Colonic mucosa (tissue), 4 donors: ENCODE data around the gene CBX1. TPM values are rescaled to one million over a fixed set of nuclear protein-coding genes. Genes with fewer than 3 reads are reported as not detected.
A peak's percentile ranks its signal among the peaks of the same experiment; 100 is the strongest.

Source experiments
- DNase-seq: peaks from one replicate; pipeline ENCODE4 v3.0.0-alpha.2; 2020
- H3K27ac ChIP-seq: fragments of 200-600 bp; one replicate; pipeline ENCODE4 v1.8.0; 2021
- H3K27me3 ChIP-seq: fragments of 200-600 bp; one replicate; pipeline ENCODE4 v1.8.0; 2021
- H3K36me3 ChIP-seq: fragments of 200-600 bp; one replicate; pipeline ENCODE4 v1.8.0; 2021
- H3K4me1 ChIP-seq: fragments of 200-600 bp; one replicate; pipeline ENCODE4 v1.8.0; 2021; ENCODE audit warnings: mild to moderate bottlenecking
- H3K4me3 ChIP-seq: fragments of 200-600 bp; one replicate; pipeline ENCODE4 v1.8.0; 2021
- H3K9ac ChIP-seq, 2 donors: one replicate each; pipeline ENCODE4 v1.7.0; 2013; ENCODE audit warnings: control low read depth in 2 of 2, low read depth in 2 of 2, low read length in 2 of 2
- H3K9me3 ChIP-seq: fragments of 200-600 bp; one replicate; pipeline ENCODE4 v1.8.0; 2021
- CTCF ChIP-seq: fragments of 200-600 bp; IDR thresholded peaks from one replicate; pipeline ENCODE4 v1.8.0; 2022; ENCODE audit warnings: antibody characterized with exemption, mild to moderate bottlenecking
- intact Hi-C: fragments of 100-400 bp; cut with DNase I; formaldehyde crosslinking; loops from one replicate; pipeline ENCODE4 v1.14.1; 2022
- total RNA-seq, 2 donors: library from RNA; stranded (reverse); fragmentation: NEBNext Ultra II Directional in 1 of 2; extraction: Animal tissue kit (Norgen Biotek cat#: 25700) in 1 of 2; gene quantifications; one replicate each; pipeline ENCODE4 v1.2.1, GENCODE V29; 2021
- donor health status: healthy.
- donor health status: DM: no; HTN: no; CAD: no.
- donor health status: DM: no; HTN: no; CAD: no.

CBX1 gene
- total RNA-seq, 2 donors from 2014 or later, result 32.3 to 53.0 TPM

DNA sequence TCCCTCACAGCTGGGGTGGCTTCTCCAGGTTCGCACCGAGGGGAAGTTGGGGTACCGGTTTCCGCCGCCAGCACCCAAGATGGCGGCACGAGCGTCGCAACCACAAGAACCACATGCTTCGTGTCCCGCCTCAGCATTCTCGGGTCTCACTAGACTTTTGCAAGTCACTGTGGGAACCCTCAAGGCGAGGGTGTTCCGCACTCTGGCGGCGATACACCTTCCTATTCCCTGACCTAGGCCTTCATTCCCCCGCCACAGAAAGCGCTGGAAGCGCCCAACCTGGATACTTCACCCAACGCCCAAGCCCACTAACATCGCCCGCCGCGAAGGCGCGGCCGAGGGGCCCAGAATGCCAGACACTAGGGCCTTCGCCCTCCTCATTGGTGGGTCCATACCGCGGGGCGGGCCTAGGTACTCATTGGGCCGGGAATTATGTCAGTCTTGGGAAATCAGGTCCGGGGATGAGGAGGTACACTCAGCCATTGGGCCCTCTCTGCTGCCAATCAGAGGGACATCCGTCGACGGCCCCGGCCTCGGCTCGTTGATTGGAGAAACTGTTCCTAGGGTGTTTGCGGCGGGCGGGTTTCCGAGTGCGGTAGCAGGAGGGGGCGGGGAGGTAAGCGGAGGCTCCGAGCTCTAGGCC lies 53.4 kb downstream of the CBX1 start, which contains the start of gene NFE2L1:
TSS of gene NFE2L1 (plus strand) at position 619 of the 643 bp plus-strand sequence. CDS start 2,760 bp downstream, outside the sequence.
- Histone ChIP-seq H3K27ac (peak within 1 kb of the TSS; percentile 95), H3K4me1 (peaks cover 37% of the 10 kb centered on the region), H3K9me3 (no peaks in the 10 kb centered on the region), H3K4me3 (peak within 1 kb of the TSS; percentile 65), H3K27me3 (no peaks in the 10 kb centered on the region), H3K36me3 (peaks cover 5% of the 10 kb centered on the region), H3K9ac (peak within 1 kb of the TSS; percentile 81 to 98)
- intact Hi-C loops, result no loop called here
- peak; percentile 99 for DNase-seq
- TF ChIP-seq CTCF, result no peak

DNA sequence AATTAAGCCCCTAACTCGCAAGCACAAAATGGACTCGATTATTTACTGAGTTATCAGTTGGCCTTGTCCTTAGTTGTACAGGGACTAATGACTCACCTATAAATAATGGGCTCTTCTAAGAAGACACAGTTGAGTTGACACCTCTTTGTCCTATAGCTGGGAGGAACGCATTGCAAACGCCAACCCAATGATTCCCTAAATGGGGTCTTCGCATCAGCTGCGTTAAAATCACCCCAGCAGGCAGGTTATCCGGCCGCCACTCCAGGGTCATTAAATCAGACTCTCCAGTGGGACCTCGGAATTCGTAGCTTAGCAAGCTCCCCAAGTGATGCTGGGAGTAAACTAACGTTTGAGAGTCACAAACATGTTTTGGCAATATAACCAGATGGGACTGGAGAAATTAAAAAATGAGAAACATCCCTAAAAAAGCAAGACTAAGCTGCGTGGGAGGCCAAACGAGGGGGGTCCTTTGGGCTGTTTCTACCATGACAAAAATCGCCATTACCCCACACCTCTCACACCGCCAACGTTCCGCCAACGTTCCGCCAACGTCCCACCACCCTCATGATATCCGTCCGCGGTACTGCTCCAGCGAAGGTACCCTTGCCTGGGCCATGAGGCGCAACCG lies 54.1 kb downstream of the CBX1 start:
- H3K4me3 ChIP-seq, result peak overlapping the region; percentile 65
- peak overlapping the region; percentile 95 for H3K27ac ChIP-seq
- H3K36me3 ChIP-seq, result peaks cover 5% of the 10 kb centered on the region
- TF ChIP-seq CTCF, result no peak
- intact Hi-C loops, result no loop called here
- DNase-seq, result no peak
- H3K9ac ChIP-seq, result peak overlapping the region; percentile 81 to 98
- no peaks in the 10 kb centered on the region for H3K9me3 ChIP-seq
- H3K27me3 ChIP-seq, result no peaks in the 10 kb centered on the region
- peaks cover 30% of the 10 kb centered on the region for H3K4me1 ChIP-seq

DNA sequence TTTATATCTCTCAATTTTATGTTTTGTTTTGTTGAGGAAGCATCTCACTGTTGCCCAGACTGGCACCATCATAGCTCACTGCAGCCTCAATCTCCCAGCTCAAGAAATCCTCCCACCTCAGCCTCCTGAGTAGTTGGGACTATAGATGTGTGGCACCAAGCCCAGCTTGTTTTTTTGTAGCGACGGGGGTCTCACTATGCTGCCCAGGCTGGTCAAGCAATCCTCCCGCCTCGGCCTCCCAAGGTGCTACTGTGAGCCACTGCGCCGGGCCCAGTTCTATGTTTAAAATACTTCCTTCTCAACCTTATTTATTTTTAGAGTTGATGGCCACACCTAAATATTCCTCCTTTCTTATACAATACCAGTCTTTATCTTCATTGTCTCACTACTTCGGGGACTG lies 55.0 kb downstream of the CBX1 start:
- Histone ChIP-seq H3K9ac (no peak overlapping the region), H3K27me3 (no peaks in the 10 kb centered on the region), H3K4me1 (peaks cover 21% of the 10 kb centered on the region), H3K9me3 (no peaks in the 10 kb centered on the region), H3K27ac (peak overlapping the region; percentile 48), H3K36me3 (peaks cover 4% of the 10 kb centered on the region), H3K4me3 (no peak overlapping the region)
- TF ChIP-seq CTCF, result no peak
- intact Hi-C loops, result no loop called here
- DNase-seq, result no peak

GRCh38 chr17:48045316-48046001 lies 55.8 kb downstream of the CBX1 start:
- Histone ChIP-seq H3K4me1 (peaks cover 14% of the 10 kb centered on the region), H3K27ac (peak overlapping the region; percentile 48), H3K27me3 (no peaks in the 10 kb centered on the region), H3K4me3 (no peak overlapping the region), H3K36me3 (no peaks in the 10 kb centered on the region), H3K9ac (peak overlapping the region in 1 of 2 donors; percentile 24), H3K9me3 (no peaks in the 10 kb centered on the region)
- DNase-seq, result peak; percentile 79
- TF ChIP-seq CTCF, result no peak
- intact Hi-C loops, result no loop called here

DNA sequence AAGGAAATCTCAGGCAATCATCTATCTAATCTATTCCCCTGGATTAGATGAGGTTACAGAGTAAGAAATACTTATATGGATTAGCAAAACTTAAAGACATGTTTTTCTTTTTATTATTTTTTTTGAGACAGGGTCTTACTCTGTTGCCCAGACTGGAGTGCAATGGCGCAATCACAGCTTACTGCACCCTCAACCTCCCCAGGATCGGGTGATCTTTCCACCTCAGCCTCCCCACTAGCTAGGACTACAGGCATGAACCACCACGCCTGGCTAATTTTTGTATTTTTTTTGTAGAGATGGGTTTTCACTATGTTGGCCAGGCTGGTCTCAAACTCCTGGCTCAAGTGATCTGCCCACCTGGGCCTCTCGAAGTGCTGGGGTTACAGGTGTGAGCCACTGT lies 56.4 kb downstream of the CBX1 start:
- no peak overlapping the region for H3K9ac ChIP-seq
- TF ChIP-seq CTCF, result no peak

More for the DNA sequence above, 56.4 kb downstream of the CBX1 start:
- H3K27ac ChIP-seq, result no peak overlapping the region
- H3K27me3 ChIP-seq, result no peaks in the 10 kb centered on the region
- no peak overlapping the region for H3K4me3 ChIP-seq
- H3K9me3 ChIP-seq, result no peaks in the 10 kb centered on the region
- no peaks in the 10 kb centered on the region for H3K36me3 ChIP-seq
- no peak for DNase-seq
- intact Hi-C loops, result no loop called here
- peaks cover 8% of the 10 kb centered on the region for H3K4me1 ChIP-seq
